GM23338 (cell line): ENCODE data around the gene TEDC2. TPM values are rescaled to one million over a fixed set of nuclear protein-coding genes. Genes with fewer than 3 reads are reported as not detected.

Source experiments
- ZNF331 ChIP-seq: fragments of 250-450 bp; sonication (Bioruptor Pico); IDR thresholded peaks from 2 replicates; pipeline ENCODE4 v1.5.0; 2020; ENCODE audit warnings: low read depth, mild to moderate bottlenecking, moderate library complexity
- microRNA-seq: library from miRNA; unstranded; fragments of <30 nt; microRNA quantifications from one replicate; pipeline ENCODE4, GENCODE V29; 2017
- polyA plus RNA-seq: library from polyadenylated mRNA; unstranded; fragments of >200 nt; fragmentation: Nextera tagmentation; extraction: Ambion mirVana; gene quantifications from 2 replicates; pipeline ENCODE4 v1.2.1, GENCODE V29; 2016
- small RNA-seq: library from RNA; depleted of rRNA; stranded (forward); fragments of <200 nt; gene quantifications from one replicate; pipeline ENCODE3, GENCODE V24; 2014; ENCODE audit warnings: low replicate concordance
- total RNA-seq: library from RNA; depleted of rRNA; stranded (reverse); fragments of >200 nt; shearing (Covaris generic); gene quantifications from 2 replicates; pipeline ENCODE4 v1.2.3, GENCODE V29; 2014; rRNA removed
- TF ChIP-seq, protein P1 (sequence below): IDR thresholded peaks from one replicate; pipeline ENCODE4 v1.6.1; 2018; ENCODE audit warnings: antibody characterized with exemption; ENCODE audit not compliant: unreplicated experiment

The TEDC2 gene
- total and polyA plus RNA-seq, 2 experiments from 2014 or later = 50.6 to 98.9 TPM

- TF ChIP-seq, protein P1, sequence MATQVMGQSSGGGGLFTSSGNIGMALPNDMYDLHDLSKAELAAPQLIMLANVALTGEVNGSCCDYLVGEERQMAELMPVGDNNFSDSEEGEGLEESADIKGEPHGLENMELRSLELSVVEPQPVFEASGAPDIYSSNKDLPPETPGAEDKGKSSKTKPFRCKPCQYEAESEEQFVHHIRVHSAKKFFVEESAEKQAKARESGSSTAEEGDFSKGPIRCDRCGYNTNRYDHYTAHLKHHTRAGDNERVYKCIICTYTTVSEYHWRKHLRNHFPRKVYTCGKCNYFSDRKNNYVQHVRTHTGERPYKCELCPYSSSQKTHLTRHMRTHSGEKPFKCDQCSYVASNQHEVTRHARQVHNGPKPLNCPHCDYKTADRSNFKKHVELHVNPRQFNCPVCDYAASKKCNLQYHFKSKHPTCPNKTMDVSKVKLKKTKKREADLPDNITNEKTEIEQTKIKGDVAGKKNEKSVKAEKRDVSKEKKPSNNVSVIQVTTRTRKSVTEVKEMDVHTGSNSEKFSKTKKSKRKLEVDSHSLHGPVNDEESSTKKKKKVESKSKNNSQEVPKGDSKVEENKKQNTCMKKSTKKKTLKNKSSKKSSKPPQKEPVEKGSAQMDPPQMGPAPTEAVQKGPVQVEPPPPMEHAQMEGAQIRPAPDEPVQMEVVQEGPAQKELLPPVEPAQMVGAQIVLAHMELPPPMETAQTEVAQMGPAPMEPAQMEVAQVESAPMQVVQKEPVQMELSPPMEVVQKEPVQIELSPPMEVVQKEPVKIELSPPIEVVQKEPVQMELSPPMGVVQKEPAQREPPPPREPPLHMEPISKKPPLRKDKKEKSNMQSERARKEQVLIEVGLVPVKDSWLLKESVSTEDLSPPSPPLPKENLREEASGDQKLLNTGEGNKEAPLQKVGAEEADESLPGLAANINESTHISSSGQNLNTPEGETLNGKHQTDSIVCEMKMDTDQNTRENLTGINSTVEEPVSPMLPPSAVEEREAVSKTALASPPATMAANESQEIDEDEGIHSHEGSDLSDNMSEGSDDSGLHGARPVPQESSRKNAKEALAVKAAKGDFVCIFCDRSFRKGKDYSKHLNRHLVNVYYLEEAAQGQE = no peak
- TF ChIP-seq ZNF331 (CRISPR knock-in tag) = no peak
These were observed 53.8 kb downstream of the TEDC2 start, which contains the start of gene ATP6V0C (continued) for GRCh38 chr16:2513405-2514332.

Small RNAs within 50 kb of the gene (microRNA-seq; reads per million reads assigned to microRNA genes)
- gene MIR6767 = not detected
- gene MIR6768 = not detected

Small RNAs within 50 kb of the gene (small RNA-seq; reads per million reads assigned to genes)
- gene MIR6768 = not detected

Other genes with a start within 250 kb of the TEDC2 start
- 3.8 and 5.3 TPM in 2 replicates for gene BRICD5, start 249.2 kb upstream of the TEDC2 start, total RNA-seq
- 4.8 and 6.3 TPM in 2 replicates for gene BRICD5, start 249.2 kb upstream of the TEDC2 start, polyA plus RNA-seq
- 59.3 and 80.3 TPM in 2 replicates for gene PGP, start 245.3 kb upstream of the TEDC2 start, total RNA-seq
- 44.4 and 52.1 TPM in 2 replicates for gene PGP, start 245.3 kb upstream of the TEDC2 start, polyA plus RNA-seq
- 42.0 and 45.5 TPM in 2 replicates for gene E4F1, start 236.5 kb upstream of the TEDC2 start, total RNA-seq
- 22.6 and 22.7 TPM in 2 replicates for gene E4F1, start 236.5 kb upstream of the TEDC2 start, polyA plus RNA-seq
- gene DNASE1L2, start 223.7 kb upstream of the TEDC2 start, total RNA-seq = 0.66 TPM in 1 of 2 replicates, not detected in the other
- gene DNASE1L2, start 223.7 kb upstream of the TEDC2 start, polyA plus RNA-seq = 0.23 and 0.42 TPM in 2 replicates
- 117 and 118 TPM in 2 replicates for gene ECI1, start 208.5 kb upstream of the TEDC2 start, total RNA-seq
- 143 and 152 TPM in 2 replicates for gene ECI1, start 208.5 kb upstream of the TEDC2 start, polyA plus RNA-seq
- 372 and 384 TPM in 2 replicates for gene RNPS1, start 192.0 kb upstream of the TEDC2 start, total RNA-seq
- 298 and 315 TPM in 2 replicates for gene RNPS1, start 192.0 kb upstream of the TEDC2 start, polyA plus RNA-seq
- gene ABCA3, start 119.4 kb upstream of the TEDC2 start, total RNA-seq = 3.2 and 4.1 TPM in 2 replicates
- 1.8 and 3.0 TPM in 2 replicates for gene ABCA3, start 119.4 kb upstream of the TEDC2 start, polyA plus RNA-seq
- gene CCNF, start 30.7 kb upstream of the TEDC2 start, total RNA-seq = 53.0 and 54.2 TPM in 2 replicates
- 21.2 and 24.5 TPM in 2 replicates for gene CCNF, start 30.7 kb upstream of the TEDC2 start, polyA plus RNA-seq
- 1.7 and 3.0 TPM in 2 replicates for gene NTN3, start 11.2 kb downstream of the TEDC2 start, total RNA-seq
- 0.10 TPM in 1 of 2 replicates, not detected in the other for gene NTN3, start 11.2 kb downstream of the TEDC2 start, polyA plus RNA-seq
- 19.3 and 21.0 TPM in 2 replicates for gene TBC1D24, start 15.0 kb downstream of the TEDC2 start, total RNA-seq
- gene TBC1D24, start 15.0 kb downstream of the TEDC2 start, polyA plus RNA-seq = 5.4 and 6.1 TPM in 2 replicates
- 98.2 and 109 TPM in 2 replicates for gene ATP6V0C, start 53.8 kb downstream of the TEDC2 start, total RNA-seq
- 154 and 162 TPM in 2 replicates for gene ATP6V0C, start 53.8 kb downstream of the TEDC2 start, polyA plus RNA-seq
- gene AMDHD2, start 60.3 kb downstream of the TEDC2 start, total RNA-seq = 62.1 and 68.1 TPM in 2 replicates
- gene AMDHD2, start 60.3 kb downstream of the TEDC2 start, polyA plus RNA-seq = 12.2 and 20.2 TPM in 2 replicates
- 0.31 TPM in 1 of 2 replicates, not detected in the other for gene CEMP1, start 71.3 kb downstream of the TEDC2 start, total RNA-seq
- 7.5 and 10.1 TPM in 2 replicates for gene CEMP1, start 71.3 kb downstream of the TEDC2 start, polyA plus RNA-seq
- gene PDPK1, start 77.9 kb downstream of the TEDC2 start, total RNA-seq = 24.9 and 25.8 TPM in 2 replicates
- gene PDPK1, start 77.9 kb downstream of the TEDC2 start, polyA plus RNA-seq = 13.1 and 19.3 TPM in 2 replicates
- 26.1 and 31.8 TPM in 2 replicates for gene KCTD5, start 222.4 kb downstream of the TEDC2 start, total RNA-seq
- 18.5 and 19.7 TPM in 2 replicates for gene KCTD5, start 222.4 kb downstream of the TEDC2 start, polyA plus RNA-seq